ENCODE results near the gene HAUS6.

HAUS6 gene

DNA sequence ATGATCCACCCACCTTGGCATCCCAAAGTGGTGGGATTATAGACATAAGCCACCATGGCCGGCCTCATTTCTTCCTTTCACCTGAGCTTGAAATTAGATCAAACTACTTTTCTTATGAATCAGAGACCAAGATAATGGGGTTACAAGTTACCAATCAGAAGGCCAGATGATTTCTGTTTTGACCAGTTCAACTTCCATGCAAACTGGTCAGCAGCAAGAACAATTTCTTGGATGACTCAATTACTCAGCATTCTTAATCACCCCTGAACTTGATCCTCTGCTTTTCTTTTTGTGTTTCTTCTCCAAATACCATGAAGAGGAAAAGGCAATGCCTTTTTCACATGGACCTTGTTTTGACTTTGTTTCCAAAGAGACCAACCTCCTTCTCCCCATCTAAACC, 34.6 kb upstream of the HAUS6 start:
- H3K9me3 ChIP-seq (ENCODE audit: control insufficient read depth, low read length): no peaks in the 10 kb centered on the region
- H3K4me3 ChIP-seq (ENCODE audit: insufficient read depth, low read depth, low read length): no peak overlapping the region
- no peaks in the 10 kb centered on the region for H3K4me1 ChIP-seq (ENCODE audit: control insufficient read depth, insufficient read depth, low read length)
- WGBS, 2 experiments: 88 to 100% methylated on average over 1 of the region's 1 CpG
- H3K36me3 ChIP-seq (ENCODE audit: control insufficient read depth, insufficient read depth, low read length): no peaks in the 10 kb centered on the region
- H3K27me3 ChIP-seq (ENCODE audit: control insufficient read depth, insufficient read depth, low read length, poor library complexity, severe bottlenecking): no peaks in the 10 kb centered on the region
- H3K27ac ChIP-seq (ENCODE audit: insufficient read depth, low read depth, low read length, poor library complexity, severe bottlenecking): no peak overlapping the region

GRCh38 chr9:19136129-19136528, 33.4 kb upstream of the HAUS6 start:
- Histone ChIP-seq H3K9me3 (ENCODE audit: control insufficient read depth, low read length) (no peaks in the 10 kb centered on the region), H3K27ac (ENCODE audit: insufficient read depth, low read depth, low read length, poor library complexity, severe bottlenecking) (no peak overlapping the region), H3K4me3 (ENCODE audit: insufficient read depth, low read depth, low read length) (no peak overlapping the region), H3K27me3 (ENCODE audit: control insufficient read depth, insufficient read depth, low read length, poor library complexity, severe bottlenecking) (no peaks in the 10 kb centered on the region), H3K4me1 (ENCODE audit: control insufficient read depth, insufficient read depth, low read length) (no peaks in the 10 kb centered on the region), H3K36me3 (ENCODE audit: control insufficient read depth, insufficient read depth, low read length) (no peaks in the 10 kb centered on the region)
- WGBS, 2 experiments: 83 to 90% methylated on average over 3 of the region's 3 CpGs

GRCh38 chr9:19133549-19134345, 31.0 kb upstream of the HAUS6 start:
- 96 to 97% methylated on average over 6 of the region's 6 CpGs for WGBS, 2 experiments
- Histone ChIP-seq H3K4me1 (ENCODE audit: control insufficient read depth, insufficient read depth, low read length) (peaks cover 19% of the 10 kb centered on the region), H3K36me3 (ENCODE audit: control insufficient read depth, insufficient read depth, low read length) (no peaks in the 10 kb centered on the region), H3K4me3 (ENCODE audit: insufficient read depth, low read depth, low read length) (no peak overlapping the region), H3K27ac (ENCODE audit: insufficient read depth, low read depth, low read length, poor library complexity, severe bottlenecking) (no peak overlapping the region), H3K9me3 (ENCODE audit: control insufficient read depth, low read length) (no peaks in the 10 kb centered on the region), H3K27me3 (ENCODE audit: control insufficient read depth, insufficient read depth, low read length, poor library complexity, severe bottlenecking) (no peaks in the 10 kb centered on the region)

GRCh38 chr9:19130436-19130835, 27.7 kb upstream of the HAUS6 start:
- H3K27ac ChIP-seq (ENCODE audit: insufficient read depth, low read depth, low read length, poor library complexity, severe bottlenecking): no peak overlapping the region
- WGBS, 2 experiments: 18 to 21% methylated on average over 8 of the region's 8 CpGs

GRCh38 chr9:19127871-19128500, 25.3 kb upstream of the HAUS6 start:
- Histone ChIP-seq H3K27ac (ENCODE audit: insufficient read depth, low read depth, low read length, poor library complexity, severe bottlenecking) (peak overlapping the region; percentile 85), H3K27me3 (ENCODE audit: control insufficient read depth, insufficient read depth, low read length, poor library complexity, severe bottlenecking) (no peaks in the 10 kb centered on the region), H3K4me3 (ENCODE audit: insufficient read depth, low read depth, low read length) (peak overlapping the region; percentile 53), H3K4me1 (ENCODE audit: control insufficient read depth, insufficient read depth, low read length) (peaks cover 32% of the 10 kb centered on the region), H3K36me3 (ENCODE audit: control insufficient read depth, insufficient read depth, low read length) (peaks cover 15% of the 10 kb centered on the region), H3K9me3 (ENCODE audit: control insufficient read depth, low read length) (no peaks in the 10 kb centered on the region)
- WGBS, 2 experiments: 38% methylated on average over 40 of the region's 40 CpGs

More at GRCh38 chr9:19130436-19130835, 27.7 kb upstream of the HAUS6 start:
- H3K36me3 ChIP-seq (ENCODE audit: control insufficient read depth, insufficient read depth, low read length): peaks cover under 1% of the 10 kb centered on the region
- no peak overlapping the region for H3K4me3 ChIP-seq (ENCODE audit: insufficient read depth, low read depth, low read length)
- H3K27me3 ChIP-seq (ENCODE audit: control insufficient read depth, insufficient read depth, low read length, poor library complexity, severe bottlenecking): no peaks in the 10 kb centered on the region
- H3K9me3 ChIP-seq (ENCODE audit: control insufficient read depth, low read length): no peaks in the 10 kb centered on the region
- H3K4me1 ChIP-seq (ENCODE audit: control insufficient read depth, insufficient read depth, low read length): peaks cover 25% of the 10 kb centered on the region

DNA sequence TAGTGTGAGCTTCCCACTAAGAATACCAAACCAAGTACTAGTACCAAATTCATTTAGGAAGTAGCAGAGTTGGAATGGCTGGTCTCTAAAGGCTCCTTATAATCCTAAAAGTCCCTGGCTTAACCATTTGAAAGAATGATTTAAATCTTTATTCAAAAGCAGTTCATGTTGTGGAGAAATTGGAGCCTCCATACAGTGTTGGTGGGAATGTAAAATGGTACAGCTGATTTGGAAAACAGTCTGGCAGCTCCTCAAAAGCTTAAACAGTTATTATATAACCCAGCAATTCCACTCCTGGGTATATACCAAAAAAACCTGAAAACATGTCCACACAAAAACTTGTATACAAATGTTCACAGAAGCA, 21.7 kb upstream of the HAUS6 start:
- H3K9me3 ChIP-seq (ENCODE audit: control insufficient read depth, low read length): no peaks in the 10 kb centered on the region
- H3K27ac ChIP-seq (ENCODE audit: insufficient read depth, low read depth, low read length, poor library complexity, severe bottlenecking): no peak overlapping the region
- peaks cover 18% of the 10 kb centered on the region for H3K4me1 ChIP-seq (ENCODE audit: control insufficient read depth, insufficient read depth, low read length)
- no peak overlapping the region for H3K4me3 ChIP-seq (ENCODE audit: insufficient read depth, low read depth, low read length)
- peaks cover 40% of the 10 kb centered on the region for H3K36me3 ChIP-seq (ENCODE audit: control insufficient read depth, insufficient read depth, low read length)
- no peaks in the 10 kb centered on the region for H3K27me3 ChIP-seq (ENCODE audit: control insufficient read depth, insufficient read depth, low read length, poor library complexity, severe bottlenecking)

- Histone ChIP-seq H3K4me3 (ENCODE audit: insufficient read depth, low read depth, low read length) (no peak overlapping the region), H3K36me3 (ENCODE audit: control insufficient read depth, insufficient read depth, low read length) (peaks cover 52% of the 10 kb centered on the region), H3K4me1 (ENCODE audit: control insufficient read depth, insufficient read depth, low read length) (peaks cover 13% of the 10 kb centered on the region), H3K27me3 (ENCODE audit: control insufficient read depth, insufficient read depth, low read length, poor library complexity, severe bottlenecking) (no peaks in the 10 kb centered on the region), H3K27ac (ENCODE audit: insufficient read depth, low read depth, low read length, poor library complexity, severe bottlenecking) (no peak overlapping the region), H3K9me3 (ENCODE audit: control insufficient read depth, low read length) (no peaks in the 10 kb centered on the region)
- WGBS, 2 experiments: 90 to 91% methylated on average over 3 of the region's 3 CpGs
Observed at GRCh38 chr9:19122490-19123042, 19.9 kb upstream of the HAUS6 start.

DNA sequence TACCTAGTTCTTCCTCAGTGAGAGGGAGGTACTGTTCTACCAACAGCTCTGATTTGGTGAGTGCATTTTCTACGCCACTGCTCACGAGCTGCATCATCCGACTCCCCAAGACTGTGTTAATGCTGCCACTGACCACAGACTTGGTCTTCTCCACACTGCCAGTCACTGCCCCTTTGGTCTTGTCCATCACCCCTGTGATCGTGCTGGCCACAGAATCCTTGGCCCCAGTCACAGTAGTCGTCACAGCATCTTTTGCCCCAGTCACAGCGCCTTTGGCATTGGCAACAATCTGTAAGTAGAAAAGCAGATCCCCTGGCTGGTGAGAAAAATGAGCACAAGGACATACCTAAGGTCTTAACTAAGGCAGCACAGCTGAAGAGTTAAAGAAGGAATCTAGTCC, 18.2 kb upstream of the HAUS6 start:
- Histone ChIP-seq H3K27ac (ENCODE audit: insufficient read depth, low read depth, low read length, poor library complexity, severe bottlenecking) (no peak overlapping the region), H3K27me3 (ENCODE audit: control insufficient read depth, insufficient read depth, low read length, poor library complexity, severe bottlenecking) (no peaks in the 10 kb centered on the region), H3K36me3 (ENCODE audit: control insufficient read depth, insufficient read depth, low read length) (peaks cover 64% of the 10 kb centered on the region), H3K4me3 (ENCODE audit: insufficient read depth, low read depth, low read length) (no peak overlapping the region), H3K9me3 (ENCODE audit: control insufficient read depth, low read length) (no peaks in the 10 kb centered on the region), H3K4me1 (ENCODE audit: control insufficient read depth, insufficient read depth, low read length) (peaks cover 8% of the 10 kb centered on the region)
- WGBS, 2 experiments: 95 to 96% methylated on average over 6 of the region's 6 CpGs

DNA sequence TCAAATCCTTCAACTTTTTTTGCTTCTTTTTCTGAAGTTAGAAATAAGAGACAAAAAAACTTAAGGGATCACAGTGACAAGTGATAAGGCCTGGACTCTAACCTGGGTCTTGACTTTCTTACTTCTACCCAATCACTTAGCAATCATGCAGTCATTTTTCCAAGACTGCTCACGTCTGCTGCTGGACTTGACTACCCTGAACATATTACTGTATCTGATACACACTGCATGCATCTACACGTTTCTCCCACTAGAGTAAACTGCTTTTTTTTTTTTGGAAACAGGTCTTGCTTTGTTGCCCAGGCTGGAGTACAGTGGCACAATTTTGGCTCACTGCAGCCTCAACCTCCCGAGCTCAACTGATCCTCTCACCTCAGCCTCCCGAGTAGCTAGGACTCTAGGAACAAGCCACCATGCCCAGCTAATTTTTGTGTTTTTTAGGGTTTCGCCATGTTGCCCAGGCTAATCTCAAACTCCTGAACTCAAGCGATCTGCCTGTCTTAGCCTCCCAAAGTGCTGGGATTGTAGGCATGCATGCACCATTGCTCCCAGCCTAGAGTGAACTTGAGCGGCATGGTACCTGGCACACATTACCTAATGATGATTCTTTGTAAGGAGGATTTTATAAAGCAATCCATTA, 17.2 kb upstream of the HAUS6 start:
- Histone ChIP-seq H3K27me3 (ENCODE audit: control insufficient read depth, insufficient read depth, low read length, poor library complexity, severe bottlenecking) (no peaks in the 10 kb centered on the region), H3K4me1 (ENCODE audit: control insufficient read depth, insufficient read depth, low read length) (peaks cover 3% of the 10 kb centered on the region), H3K36me3 (ENCODE audit: control insufficient read depth, insufficient read depth, low read length) (peaks cover 67% of the 10 kb centered on the region), H3K9me3 (ENCODE audit: control insufficient read depth, low read length) (no peaks in the 10 kb centered on the region), H3K4me3 (ENCODE audit: insufficient read depth, low read depth, low read length) (no peak overlapping the region), H3K27ac (ENCODE audit: insufficient read depth, low read depth, low read length, poor library complexity, severe bottlenecking) (no peak overlapping the region)
- 88 to 94% methylated on average over 7 of the region's 7 CpGs for WGBS, 2 experiments

GRCh38 chr9:19119246-19119645, 16.5 kb upstream of the HAUS6 start:
- Histone ChIP-seq H3K9me3 (ENCODE audit: control insufficient read depth, low read length) (no peaks in the 10 kb centered on the region), H3K4me3 (ENCODE audit: insufficient read depth, low read depth, low read length) (no peak overlapping the region), H3K27ac (ENCODE audit: insufficient read depth, low read depth, low read length, poor library complexity, severe bottlenecking) (no peak overlapping the region), H3K4me1 (ENCODE audit: control insufficient read depth, insufficient read depth, low read length) (no peaks in the 10 kb centered on the region), H3K36me3 (ENCODE audit: control insufficient read depth, insufficient read depth, low read length) (peaks cover 70% of the 10 kb centered on the region), H3K27me3 (ENCODE audit: control insufficient read depth, insufficient read depth, low read length, poor library complexity, severe bottlenecking) (no peaks in the 10 kb centered on the region)
- 92 to 97% methylated on average over 3 of the region's 3 CpGs for WGBS, 2 experiments
